Kidney (tissue), 14 donors: ENCODE data around the gene TRAPPC3L. TPM values are rescaled to one million over a fixed set of nuclear protein-coding genes. Genes with fewer than 3 reads are reported as not detected.
A peak's percentile ranks its signal among the peaks of the same experiment; 100 is the strongest.

Source experiments
- DNase-seq, 5 donors: peaks; one replicate each; pipeline ENCODE4 v3.0.0-alpha.2; 2013 to 2020
- FAIRE-seq: peaks from 2 replicates; lab custom pipeline; 2012; peaks lifted over from hg19 to GRCh38; lab: Jason Lieb, UNC
- H3K27ac ChIP-seq, 2 donors: one replicate each; pipeline ENCODE4 v1.7.0; 2013; ENCODE audit warnings: low read depth in 2 of 2, low read length in 2 of 2, inconsistent platforms in 1 of 2
- H3K27me3 ChIP-seq: one replicate; pipeline ENCODE4 v1.7.1; 2013; ENCODE audit warnings: low read length, inconsistent platforms; ENCODE audit not compliant: control insufficient read depth, insufficient read depth
- H3K36me3 ChIP-seq, 3 donors: one replicate each; pipeline versions ENCODE4 v1.7.0 to v1.7.1; 2013; ENCODE audit warnings: low read length in 3 of 3, control low read depth in 1 of 3, inconsistent platforms in 1 of 3; ENCODE audit not compliant: insufficient read depth in 3 of 3, control insufficient read depth in 2 of 3
- H3K4me1 ChIP-seq, 3 donors: one replicate each; pipeline versions ENCODE4 v1.7.0 to v1.7.1; 2013; ENCODE audit warnings: low read length in 3 of 3, inconsistent platforms in 1 of 3, low read depth in 1 of 3; ENCODE audit not compliant: control insufficient read depth in 2 of 3, insufficient read depth in 2 of 3
- H3K4me3 ChIP-seq, 3 donors: one replicate each; pipeline versions ENCODE4 v1.7.0 to v1.8.1; 2013; ENCODE audit warnings: low read length in 3 of 3, control low read depth in 1 of 3, inconsistent platforms in 1 of 3
- H3K9ac ChIP-seq, 3 donors: one replicate each; pipeline versions ENCODE4 v1.7.0 to v1.7.1; 2013; ENCODE audit warnings: low read length in 3 of 3, control low read depth in 1 of 3, inconsistent platforms in 1 of 3
- H3K9me3 ChIP-seq, 3 donors: one replicate each; pipeline versions ENCODE4 v1.7.0 to v1.7.1; 2013; ENCODE audit warnings: low read length in 3 of 3, control low read depth in 1 of 3, inconsistent platforms in 1 of 3; ENCODE audit not compliant: control insufficient read depth in 2 of 3, insufficient read depth in 1 of 3
- CTCF ChIP-seq: IDR thresholded peaks from 3 replicates; pipeline ENCODE4 v1.5.1; 2012; ENCODE audit warnings: mild to moderate bottlenecking, moderate library complexity, borderline replicate concordance; ENCODE audit not compliant: insufficient read depth; ENCODE audit errors: extremely low read depth
- intact Hi-C: fragments of 100-400 bp; cut with DNase I; formaldehyde crosslinking; loops from one replicate; pipeline ENCODE4 v1.11.1; 2022
- polyA plus RNA-seq: library from polyadenylated mRNA; stranded (reverse); fragments of 350-450 nt; fragmentation: Illumina TruSeq; extraction: RNeasy Lipid Tissue Mini Kit (QIAGEN cat#74804); gene quantifications from one replicate; pipeline ENCODE4 v1.2.3, GENCODE V29; 2014; ENCODE audit warnings: low read depth, low replicate concordance; ENCODE audit not compliant: insufficient read depth
- total RNA-seq: library from RNA; stranded (reverse); fragmentation: NEBNext Ultra II Directional; extraction: Animal tissue kit (Norgen Biotek cat#: 25700); gene quantifications from one replicate; pipeline ENCODE4 v1.2.1, GENCODE V29; 2021
- donor health status: control.
- donor health status: control.
- donor health status: control.
- donor health status: control.
- donor health status: control.
- donor health status: DM: yes; HTN: yes; CAD: no.
- donor health status: Normal renal cell carcinoma (clear cell type).

TRAPPC3L gene
- total and polyA plus RNA-seq, 2 donors from 2014 or later = not detected

GRCh38 chr6:116586276-116586675 lies 40.8 kb upstream of the TRAPPC3L start:
- H3K4me3 ChIP-seq = no peak overlapping the region
- intact Hi-C loops = no loop called here
- no peaks in the 10 kb centered on the region for H3K4me1 ChIP-seq
- DNase-seq (no peak), FAIRE-seq (peak; percentile 39)
- no peak overlapping the region for H3K27ac ChIP-seq
- H3K27me3 ChIP-seq = no peaks in the 10 kb centered on the region
- TF ChIP-seq CTCF = no peak
- H3K36me3 ChIP-seq = peaks cover 0 to 12% (median 4%) of the 10 kb centered on the region in 3 donors
- H3K9ac ChIP-seq = no peak overlapping the region
- no peaks in the 10 kb centered on the region for H3K9me3 ChIP-seq

- FAIRE-seq (no peak), DNase-seq (no peak)
- Histone ChIP-seq H3K4me3 (no peak overlapping the region), H3K27ac (no peak overlapping the region), H3K9me3 (no peaks in the 10 kb centered on the region), H3K9ac (no peak overlapping the region), H3K4me1 (no peaks in the 10 kb centered on the region), H3K27me3 (no peaks in the 10 kb centered on the region), H3K36me3 (peaks cover 0 to 5% (median 4%) of the 10 kb centered on the region in 3 donors)
- no peak for TF ChIP-seq CTCF
- intact Hi-C loops = no loop called here
These were observed 34.7 kb upstream of the TRAPPC3L start for GRCh38 chr6:116580198-116580597.

- intact Hi-C loops = no loop called here
- Histone ChIP-seq H3K9me3 (no peaks in the 10 kb centered on the region), H3K36me3 (peaks cover 0 to 6% (median 4%) of the 10 kb centered on the region in 3 donors), H3K4me1 (no peaks in the 10 kb centered on the region), H3K27ac (no peak overlapping the region), H3K4me3 (no peak overlapping the region), H3K27me3 (no peaks in the 10 kb centered on the region), H3K9ac (no peak overlapping the region)
- no peak for TF ChIP-seq CTCF
- DNase-seq (no peak), FAIRE-seq (no peak)
These were observed 33.7 kb upstream of the TRAPPC3L start for GRCh38 chr6:116579143-116579542.

GRCh38 chr6:116578335-116578734 lies 32.9 kb upstream of the TRAPPC3L start:
- DNase-seq (no peak), FAIRE-seq (no peak)
- no peak overlapping the region for H3K27ac ChIP-seq
- intact Hi-C loops = no loop called here
- H3K4me3 ChIP-seq = no peak overlapping the region
- H3K9ac ChIP-seq = no peak overlapping the region
- H3K36me3 ChIP-seq = peaks cover 0 to 6% (median 4%) of the 10 kb centered on the region in 3 donors
- no peak for TF ChIP-seq CTCF
- no peaks in the 10 kb centered on the region for H3K27me3 ChIP-seq
- H3K4me1 ChIP-seq = no peaks in the 10 kb centered on the region
- H3K9me3 ChIP-seq = no peaks in the 10 kb centered on the region
